Panc1 (cell line): Measurements from ENCODE around the gene DDX28.

Experiments used
- SIN3A ChIP-seq: IDR thresholded peaks from 2 replicates; pipeline ENCODE4 v1.6.1; 2012; ENCODE audit warnings: low read depth, mild to moderate bottlenecking, low read length, moderate library complexity, borderline replicate concordance; ENCODE audit not compliant: insufficient read depth
- TF ChIP-seq, protein P1 (sequence below): fragments of 450-650 bp; IDR thresholded peaks from 2 replicates; pipeline ENCODE4 v1.5.1; 2017; ENCODE audit warnings: mild to moderate bottlenecking

DNA sequence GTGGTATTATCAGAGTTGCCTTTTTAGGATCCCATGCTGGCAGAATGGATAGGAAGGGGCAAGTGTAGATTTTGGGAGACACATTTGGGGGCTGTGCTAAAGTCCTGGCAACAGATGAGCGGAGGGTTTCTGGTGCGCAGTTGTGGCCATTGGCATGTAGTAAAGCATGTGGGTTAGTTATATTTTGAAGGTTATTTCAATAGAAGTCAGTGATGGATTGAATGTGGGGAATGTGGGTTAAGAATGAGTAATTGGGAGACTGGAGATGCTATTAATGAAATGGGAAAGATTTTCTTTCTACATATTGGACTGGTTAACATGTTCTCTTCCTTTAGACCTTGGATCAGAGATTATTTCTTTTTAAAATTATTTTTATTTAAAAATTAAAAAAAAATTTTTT is 10.1 kb upstream of the DDX28 start:
- TF ChIP-seq SIN3A = no peak
- TF ChIP-seq, protein P1, sequence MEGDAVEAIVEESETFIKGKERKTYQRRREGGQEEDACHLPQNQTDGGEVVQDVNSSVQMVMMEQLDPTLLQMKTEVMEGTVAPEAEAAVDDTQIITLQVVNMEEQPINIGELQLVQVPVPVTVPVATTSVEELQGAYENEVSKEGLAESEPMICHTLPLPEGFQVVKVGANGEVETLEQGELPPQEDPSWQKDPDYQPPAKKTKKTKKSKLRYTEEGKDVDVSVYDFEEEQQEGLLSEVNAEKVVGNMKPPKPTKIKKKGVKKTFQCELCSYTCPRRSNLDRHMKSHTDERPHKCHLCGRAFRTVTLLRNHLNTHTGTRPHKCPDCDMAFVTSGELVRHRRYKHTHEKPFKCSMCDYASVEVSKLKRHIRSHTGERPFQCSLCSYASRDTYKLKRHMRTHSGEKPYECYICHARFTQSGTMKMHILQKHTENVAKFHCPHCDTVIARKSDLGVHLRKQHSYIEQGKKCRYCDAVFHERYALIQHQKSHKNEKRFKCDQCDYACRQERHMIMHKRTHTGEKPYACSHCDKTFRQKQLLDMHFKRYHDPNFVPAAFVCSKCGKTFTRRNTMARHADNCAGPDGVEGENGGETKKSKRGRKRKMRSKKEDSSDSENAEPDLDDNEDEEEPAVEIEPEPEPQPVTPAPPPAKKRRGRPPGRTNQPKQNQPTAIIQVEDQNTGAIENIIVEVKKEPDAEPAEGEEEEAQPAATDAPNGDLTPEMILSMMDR = no peak
